ENCODE results near the gene S100A14.

GRCh38 chr1:153640861-153641260, 24.7 kb upstream of the S100A14 start:
- TF ChIP-seq CTCF (IDR thresholded peaks at IDR 0.05 in 2 of 3, conservative IDR thresholded peaks at IDR 0.05 in 1 of 3; ENCODE audit: borderline replicate concordance in 1 of 3, insufficient read depth in 1 of 3, low read depth in 2 of 3, low read length in 2 of 3) = no peak
- TF ChIP-seq JUND (IDR thresholded peaks at IDR 0.05) = no peak
- TF ChIP-seq FOSL1 (IDR thresholded peaks at IDR 0.05; ENCODE audit: low read depth) = no peak
- TF ChIP-seq POLR2AphosphoS5 (IDR thresholded peaks at IDR 0.05; ENCODE audit: low read depth, low read length) = peak; percentile 13; the same call in 1 of the 2 replicates
- TF ChIP-seq, protein P1, sequence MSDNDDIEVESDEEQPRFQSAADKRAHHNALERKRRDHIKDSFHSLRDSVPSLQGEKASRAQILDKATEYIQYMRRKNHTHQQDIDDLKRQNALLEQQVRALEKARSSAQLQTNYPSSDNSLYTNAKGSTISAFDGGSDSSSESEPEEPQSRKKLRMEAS (IDR thresholded peaks at IDR 0.05) = no peak
- no peak for TF ChIP-seq CEBPB (IDR thresholded peaks at IDR 0.05; ENCODE audit: low read depth)
- TF ChIP-seq EZH2phosphoT487 (IDR thresholded peaks at IDR 0.05; ENCODE audit: borderline replicate concordance) = no peak
- no peak for TF ChIP-seq POLR2A (IDR thresholded peaks at IDR 0.05; ENCODE audit: borderline replicate concordance, extremely low read depth, insufficient read depth, insufficient read length)
- no peak for TF ChIP-seq EZH2 (IDR thresholded peaks at IDR 0.05)
- TF ChIP-seq, protein P2, sequence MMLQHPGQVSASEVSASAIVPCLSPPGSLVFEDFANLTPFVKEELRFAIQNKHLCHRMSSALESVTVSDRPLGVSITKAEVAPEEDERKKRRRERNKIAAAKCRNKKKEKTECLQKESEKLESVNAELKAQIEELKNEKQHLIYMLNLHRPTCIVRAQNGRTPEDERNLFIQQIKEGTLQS (IDR thresholded peaks at IDR 0.05) = no peak
- TF ChIP-seq, protein P3, sequence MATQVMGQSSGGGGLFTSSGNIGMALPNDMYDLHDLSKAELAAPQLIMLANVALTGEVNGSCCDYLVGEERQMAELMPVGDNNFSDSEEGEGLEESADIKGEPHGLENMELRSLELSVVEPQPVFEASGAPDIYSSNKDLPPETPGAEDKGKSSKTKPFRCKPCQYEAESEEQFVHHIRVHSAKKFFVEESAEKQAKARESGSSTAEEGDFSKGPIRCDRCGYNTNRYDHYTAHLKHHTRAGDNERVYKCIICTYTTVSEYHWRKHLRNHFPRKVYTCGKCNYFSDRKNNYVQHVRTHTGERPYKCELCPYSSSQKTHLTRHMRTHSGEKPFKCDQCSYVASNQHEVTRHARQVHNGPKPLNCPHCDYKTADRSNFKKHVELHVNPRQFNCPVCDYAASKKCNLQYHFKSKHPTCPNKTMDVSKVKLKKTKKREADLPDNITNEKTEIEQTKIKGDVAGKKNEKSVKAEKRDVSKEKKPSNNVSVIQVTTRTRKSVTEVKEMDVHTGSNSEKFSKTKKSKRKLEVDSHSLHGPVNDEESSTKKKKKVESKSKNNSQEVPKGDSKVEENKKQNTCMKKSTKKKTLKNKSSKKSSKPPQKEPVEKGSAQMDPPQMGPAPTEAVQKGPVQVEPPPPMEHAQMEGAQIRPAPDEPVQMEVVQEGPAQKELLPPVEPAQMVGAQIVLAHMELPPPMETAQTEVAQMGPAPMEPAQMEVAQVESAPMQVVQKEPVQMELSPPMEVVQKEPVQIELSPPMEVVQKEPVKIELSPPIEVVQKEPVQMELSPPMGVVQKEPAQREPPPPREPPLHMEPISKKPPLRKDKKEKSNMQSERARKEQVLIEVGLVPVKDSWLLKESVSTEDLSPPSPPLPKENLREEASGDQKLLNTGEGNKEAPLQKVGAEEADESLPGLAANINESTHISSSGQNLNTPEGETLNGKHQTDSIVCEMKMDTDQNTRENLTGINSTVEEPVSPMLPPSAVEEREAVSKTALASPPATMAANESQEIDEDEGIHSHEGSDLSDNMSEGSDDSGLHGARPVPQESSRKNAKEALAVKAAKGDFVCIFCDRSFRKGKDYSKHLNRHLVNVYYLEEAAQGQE (IDR thresholded peaks at IDR 0.05; ENCODE audit: low read depth) = no peak
- TF ChIP-seq ELF1 (IDR thresholded peaks at IDR 0.05; ENCODE audit: borderline replicate concordance, low read depth) = no peak
- no peak for TF ChIP-seq YY1 (IDR thresholded peaks at IDR 0.05; ENCODE audit: extremely low read depth, insufficient replicate concordance, low read depth, low read length)
- TF ChIP-seq SRF (IDR thresholded peaks at IDR 0.05; ENCODE audit: low read depth) = no peak

All from HCT116 (cell line).